ENCODE data around the gene BBS2.

The BBS2 gene

GRCh38 chr16:56519459-56520250, at the start of gene BBS2:
BBS2 (minus strand) TSS chr16:56520024; CDS start chr16:56519862, 162 bp downstream.
- H3K9me3 ChIP-seq (ENCODE audit: insufficient read depth, low read depth, low read length), result no peaks in the 10 kb centered on the region
- no peak within 1 kb of the TSS for H3K27ac ChIP-seq (ENCODE audit: low read length)
- H3K9ac ChIP-seq (ENCODE audit: low read depth, low read length), result peak within 1 kb of the TSS; percentile 83; the same call in 1 of the 2 replicates
- peaks cover 2% of the 10 kb centered on the region; the same call in 1 of the 2 replicates for H3K4me1 ChIP-seq (ENCODE audit: insufficient read depth, low read length)
- H3K36me3 ChIP-seq (ENCODE audit: insufficient read depth, low read depth, low read length), result no peaks in the 10 kb centered on the region
- peak within 1 kb of the TSS; percentile 96 for H3K4me3 ChIP-seq (ENCODE audit: low read length)
- peaks cover 6% of the 10 kb centered on the region; the same call in 1 of the 2 replicates for H3K27me3 ChIP-seq (ENCODE audit: insufficient read depth, low read length)

- no peaks in the 10 kb centered on the region for H3K4me1 ChIP-seq (ENCODE audit: insufficient read depth, low read length)
- no peaks in the 10 kb centered on the region for H3K9me3 ChIP-seq (ENCODE audit: insufficient read depth, low read depth, low read length)
- H3K36me3 ChIP-seq (ENCODE audit: insufficient read depth, low read depth, low read length), result no peaks in the 10 kb centered on the region
- H3K9ac ChIP-seq (ENCODE audit: low read depth, low read length), result no peak within 1 kb of the TSS
- H3K4me3 ChIP-seq (ENCODE audit: low read length), result no peak within 1 kb of the TSS
- H3K27ac ChIP-seq (ENCODE audit: low read length), result no peak within 1 kb of the TSS
- H3K27me3 ChIP-seq (ENCODE audit: insufficient read depth, low read length), result peaks cover 23% of the 10 kb centered on the region
Measured at GRCh38 chr16:56564793-56565477, 45.1 kb upstream of the BBS2 start, which contains the start of gene MT4. MT4 (plus strand) TSS chr16:56565073; CDS start chr16:56565129, 56 bp downstream.

GRCh38 chr16:56561126-56561525, 41.3 kb upstream of the BBS2 start:
- 0 out of 2 replicates have a peak, but pooled peaks cover 4% of the 10 kb centered on the region for H3K27me3 ChIP-seq (ENCODE audit: insufficient read depth, low read length)
- no peaks in the 10 kb centered on the region for H3K9me3 ChIP-seq (ENCODE audit: insufficient read depth, low read depth, low read length)
- no peak overlapping the region for H3K9ac ChIP-seq (ENCODE audit: low read depth, low read length)
- no peak overlapping the region for H3K4me3 ChIP-seq (ENCODE audit: low read length)
- H3K27ac ChIP-seq (ENCODE audit: low read length), result no peak overlapping the region
- no peaks in the 10 kb centered on the region for H3K36me3 ChIP-seq (ENCODE audit: insufficient read depth, low read depth, low read length)
- no peaks in the 10 kb centered on the region for H3K4me1 ChIP-seq (ENCODE audit: insufficient read depth, low read length)

GRCh38 chr16:56560447-56560846, 40.6 kb upstream of the BBS2 start:
- Histone ChIP-seq H3K27ac (ENCODE audit: low read length) (no peak overlapping the region), H3K9ac (ENCODE audit: low read depth, low read length) (no peak overlapping the region), H3K9me3 (ENCODE audit: insufficient read depth, low read depth, low read length) (no peaks in the 10 kb centered on the region), H3K27me3 (ENCODE audit: insufficient read depth, low read length) (0 out of 2 replicates have a peak, but pooled peaks cover 5% of the 10 kb centered on the region), H3K4me3 (ENCODE audit: low read length) (no peak overlapping the region), H3K4me1 (ENCODE audit: insufficient read depth, low read length) (no peaks in the 10 kb centered on the region), H3K36me3 (ENCODE audit: insufficient read depth, low read depth, low read length) (no peaks in the 10 kb centered on the region)

- Histone ChIP-seq H3K27me3 (ENCODE audit: insufficient read depth, low read length) (peaks cover 18% of the 10 kb centered on the region; the same call in 1 of the 2 replicates), H3K4me3 (ENCODE audit: low read length) (no peak overlapping the region), H3K4me1 (ENCODE audit: insufficient read depth, low read length) (no peaks in the 10 kb centered on the region), H3K27ac (ENCODE audit: low read length) (no peak overlapping the region), H3K36me3 (ENCODE audit: insufficient read depth, low read depth, low read length) (no peaks in the 10 kb centered on the region), H3K9me3 (ENCODE audit: insufficient read depth, low read depth, low read length) (no peaks in the 10 kb centered on the region), H3K9ac (ENCODE audit: low read depth, low read length) (no peak overlapping the region)
Measured at GRCh38 chr16:56559109-56559508, 39.3 kb upstream of the BBS2 start.

- peaks cover 18% of the 10 kb centered on the region; the same call in 1 of the 2 replicates for H3K27me3 ChIP-seq (ENCODE audit: insufficient read depth, low read length)
- H3K4me3 ChIP-seq (ENCODE audit: low read length), result no peak overlapping the region
- H3K9me3 ChIP-seq (ENCODE audit: insufficient read depth, low read depth, low read length), result no peaks in the 10 kb centered on the region
- no peaks in the 10 kb centered on the region for H3K4me1 ChIP-seq (ENCODE audit: insufficient read depth, low read length)
- H3K9ac ChIP-seq (ENCODE audit: low read depth, low read length), result no peak overlapping the region
- no peaks in the 10 kb centered on the region for H3K36me3 ChIP-seq (ENCODE audit: insufficient read depth, low read depth, low read length)
- no peak overlapping the region for H3K27ac ChIP-seq (ENCODE audit: low read length)
Measured at GRCh38 chr16:56558024-56558747, 38.4 kb upstream of the BBS2 start.

GRCh38 chr16:56554441-56554840, 34.6 kb upstream of the BBS2 start:
- no peak overlapping the region for H3K4me3 ChIP-seq (ENCODE audit: low read length)
- H3K27ac ChIP-seq (ENCODE audit: low read length), result no peak overlapping the region
- H3K36me3 ChIP-seq (ENCODE audit: insufficient read depth, low read depth, low read length), result no peaks in the 10 kb centered on the region
- no peaks in the 10 kb centered on the region for H3K9me3 ChIP-seq (ENCODE audit: insufficient read depth, low read depth, low read length)
- H3K9ac ChIP-seq (ENCODE audit: low read depth, low read length), result no peak overlapping the region
- peaks cover 26% of the 10 kb centered on the region for H3K27me3 ChIP-seq (ENCODE audit: insufficient read depth, low read length)
- H3K4me1 ChIP-seq (ENCODE audit: insufficient read depth, low read length), result no peaks in the 10 kb centered on the region

- H3K27me3 ChIP-seq (ENCODE audit: insufficient read depth, low read length), result peaks cover 31% of the 10 kb centered on the region
- H3K27ac ChIP-seq (ENCODE audit: low read length), result no peak overlapping the region
Measured at GRCh38 chr16:56551796-56552738, 32.2 kb upstream of the BBS2 start.

GRCh38 chr16:56549744-56550385, 30.0 kb upstream of the BBS2 start:
- Histone ChIP-seq H3K36me3 (ENCODE audit: insufficient read depth, low read depth, low read length) (no peaks in the 10 kb centered on the region), H3K4me1 (ENCODE audit: insufficient read depth, low read length) (peaks cover 12% of the 10 kb centered on the region), H3K27me3 (ENCODE audit: insufficient read depth, low read length) (peaks cover 45% of the 10 kb centered on the region), H3K27ac (ENCODE audit: low read length) (no peak overlapping the region), H3K4me3 (ENCODE audit: low read length) (no peak overlapping the region), H3K9ac (ENCODE audit: low read depth, low read length) (no peak overlapping the region), H3K9me3 (ENCODE audit: insufficient read depth, low read depth, low read length) (no peaks in the 10 kb centered on the region)

More at GRCh38 chr16:56551796-56552738, 32.2 kb upstream of the BBS2 start:
- Histone ChIP-seq H3K4me1 (ENCODE audit: insufficient read depth, low read length) (peaks cover 8% of the 10 kb centered on the region), H3K4me3 (ENCODE audit: low read length) (no peak overlapping the region), H3K9me3 (ENCODE audit: insufficient read depth, low read depth, low read length) (no peaks in the 10 kb centered on the region), H3K36me3 (ENCODE audit: insufficient read depth, low read depth, low read length) (no peaks in the 10 kb centered on the region), H3K9ac (ENCODE audit: low read depth, low read length) (no peak overlapping the region)

GRCh38 chr16:56549161-56549560, 29.3 kb upstream of the BBS2 start:
- Histone ChIP-seq H3K27me3 (ENCODE audit: insufficient read depth, low read length) (peaks cover 44% of the 10 kb centered on the region), H3K4me1 (ENCODE audit: insufficient read depth, low read length) (peaks cover 12% of the 10 kb centered on the region), H3K9me3 (ENCODE audit: insufficient read depth, low read depth, low read length) (no peaks in the 10 kb centered on the region), H3K36me3 (ENCODE audit: insufficient read depth, low read depth, low read length) (no peaks in the 10 kb centered on the region), H3K27ac (ENCODE audit: low read length) (no peak overlapping the region), H3K9ac (ENCODE audit: low read depth, low read length) (no peak overlapping the region), H3K4me3 (ENCODE audit: low read length) (no peak overlapping the region)

Data from iPS-20b (cell line).